GM12878 (cell line): ENCODE data around the gene HTRA3. TPM values are rescaled to one million over a fixed set of nuclear protein-coding genes. Genes with fewer than 3 reads are reported as not detected.
"Not testable (repeated sequence)": the region's sequence is repeated elsewhere in the genome, so short reads cannot be mapped to it uniquely, and the experiment has no call there.

Experiments
- ATAC-seq: fragments of 200-7000 bp; cut with Tn5 transposase; 3 replicates; pipeline ENCODE4 v1.9.1; 2020; ENCODE audit warnings: mild to moderate bottlenecking, moderate library complexity
- BruUV-seq: library from RNA; stranded (reverse); fragments of 400-500 nt; replicated peaks from 2 replicates; lab custom pipeline; 2021; lab: Mats Ljungman, UMichigan
- CTCF ChIA-PET: fragments of 300-600 bp; sonication (Branson Sonifier 250); formaldehyde crosslinking; extraction: SDS; loops from one replicate; lab custom pipeline; 2021; ENCODE audit warnings: inconsistent platforms; lab: Yijun Ruan, JAX
- POLR2A ChIA-PET: fragments of 350-600 bp; formaldehyde crosslinking; extraction: SDS; loops from one replicate; lab custom pipeline; 2021; ENCODE audit warnings: inconsistent platforms; lab: Charles Lee
- RAD21 ChIA-PET: fragments of 300-600 bp; sonication (Branson Sonifier 250); formaldehyde crosslinking; loops from one replicate; lab custom pipeline; 2023; ENCODE audit warnings: antibody characterized with exemption; ENCODE audit not compliant: unreplicated experiment; lab: Charles Lee
- SMC1A ChIA-PET: fragments of 300-600 bp; sonication (Branson Sonifier 250); formaldehyde crosslinking; loops from one replicate; lab custom pipeline; 2023; ENCODE audit not compliant: unreplicated experiment, uncharacterized antibody; lab: Charles Lee
- DNase-seq: peaks from one replicate; pipeline ENCODE4 v3.0.0-alpha.2; 2011; ENCODE audit warnings: low read depth, low spot score
- FAIRE-seq: peaks from 3 replicates; lab custom pipeline; 2011; peaks lifted over from hg19 to GRCh38; lab: Jason Lieb, UNC
- H2AFZ ChIP-seq: 2 replicates; pipeline ENCODE4 v1.6.0; 2011; ENCODE audit warnings: low read depth, low read length, control low read depth; ENCODE audit not compliant: control insufficient read depth
- H3K27ac ChIP-seq: 2 replicates; pipeline ENCODE4 v1.5.1; 2011; ENCODE audit warnings: control low read depth; ENCODE audit not compliant: control insufficient read depth, insufficient read depth
- H3K27me3 ChIP-seq, 2 experiments: replicated peaks in 1 of 2; 2 replicates each; pipeline versions ENCODE4 v1.6.0 to v1.6.1; 2011; ENCODE audit warnings: low read length in 1 of 2; ENCODE audit not compliant: control insufficient read depth in 2 of 2, insufficient read depth in 2 of 2
- H3K36me3 ChIP-seq, 2 experiments: 2 replicates each; pipeline ENCODE4 v1.5.1; 2011; ENCODE audit warnings: low read length in 1 of 2; ENCODE audit not compliant: control insufficient read depth in 2 of 2, insufficient read depth in 2 of 2
- H3K4me1 ChIP-seq: 2 replicates; pipeline ENCODE4 v1.6.1; 2011; ENCODE audit warnings: mild to moderate bottlenecking, low read length, moderate library complexity, mixed read lengths; ENCODE audit not compliant: control insufficient read depth, insufficient read depth
- H3K4me2 ChIP-seq: 2 replicates; pipeline ENCODE4 v1.6.0; 2011; ENCODE audit warnings: control low read depth; ENCODE audit not compliant: control insufficient read depth, insufficient read depth
- H3K4me3 ChIP-seq: fragments of 200-600 bp; sonication (generic); 2 replicates; pipeline ENCODE4 v1.5.1; 2016
- H3K79me2 ChIP-seq: 2 replicates; pipeline ENCODE4 v1.6.0; 2011; ENCODE audit warnings: low read length; ENCODE audit not compliant: control insufficient read depth, insufficient read depth
- H3K9ac ChIP-seq: 2 replicates; pipeline ENCODE4 v1.8.0; 2011; ENCODE audit warnings: low read length, control low read depth, mixed read lengths; ENCODE audit not compliant: control insufficient read depth, insufficient read depth
- H3K9me3 ChIP-seq: replicated peaks from 3 replicates; pipeline ENCODE4 v1.5.1; 2011; ENCODE audit warnings: mild to moderate bottlenecking, low read length; ENCODE audit not compliant: control insufficient read depth, insufficient read depth
- H4K20me1 ChIP-seq: 2 replicates; pipeline ENCODE4 v1.6.0; 2011; ENCODE audit not compliant: control insufficient read depth, insufficient read depth
- CBFB ChIP-seq: IDR thresholded peaks from 2 replicates; pipeline ENCODE4 v1.6.1; 2016; ENCODE audit warnings: antibody characterized with exemption, low read depth
- MXI1 ChIP-seq: fragments of 150-350 bp; IDR thresholded peaks from 2 replicates; pipeline ENCODE4 v1.6.1; 2011; ENCODE audit warnings: low read depth, mild to moderate bottlenecking, inconsistent platforms, low read length, improper control_type of control experiment
- NBN ChIP-seq: fragments of 450-650 bp; IDR thresholded peaks from 2 replicates; pipeline ENCODE4 v1.6.1; 2016
- NRF1 ChIP-seq: conservative IDR thresholded peaks from 2 replicates; pipeline ENCODE4 v1.6.1; 2011; ENCODE audit warnings: mild to moderate bottlenecking, low read depth, low read length, improper control_type of control experiment
- POU2F2 ChIP-seq: IDR thresholded peaks from 3 replicates; pipeline ENCODE4 v1.6.1; 2011; ENCODE audit warnings: low read depth, mild to moderate bottlenecking, low read length, borderline replicate concordance
- RBBP5 ChIP-seq: fragments of 200-600 bp; sonication (generic); conservative IDR thresholded peaks from 2 replicates; pipeline ENCODE4 v1.6.1; 2016
- WRNIP1 ChIP-seq: IDR thresholded peaks from 2 replicates; pipeline ENCODE4 v1.6.1; 2011; ENCODE audit warnings: low read depth, low read length, improper control_type of control experiment, borderline replicate concordance
- whole genome bisulfite sequencing: methylation state at CpG from one replicate; pipeline ENCODE4 v1.1.6; 2016; ENCODE audit warnings: low lambda C conversion rate; ENCODE audit not compliant: insufficient replicate concordance, insufficient coverage; ENCODE audit errors: missing lambda C conversion rate; 5-methylcytosine and 5-hydroxymethylcytosine counted together
- in situ Hi-C: fragments of 300-500 bp; cut with MboI; formaldehyde crosslinking; loops from 9 replicates; pipeline ENCODE4 v1.14.3; 2018; ENCODE audit warnings: mixed read lengths
- intact Hi-C: fragments of 100-400 bp; cut with micrococcal nuclease; formaldehyde crosslinking; loops from one replicate; pipeline ENCODE4 v1.14.2; 2022; ENCODE audit not compliant: unreplicated experiment
- polyA plus RNA-seq, 11 experiments: library from polyadenylated mRNA; depleted of rRNA in 4 of 11; unstranded in 6 of 11; stranded (reverse) in 5 of 11; fragments of >200 nt; fragmentation: Nextera tagmentation in 4 of 11; fragmentation: Illumina TruSeq in 1 of 11; extraction: Ambion mirVana in 4 of 11; extraction: Trizol in 1 of 11; gene quantifications; 1 replicate in 1 of 11; 2 replicates in 10 of 11; pipeline versions ENCODE4 v1.2.1 to v1.2.3, GENCODE V29; 2011 to 2016; ENCODE audit warnings: inconsistent platforms in 2 of 11, missing spikeins in 2 of 11, low read depth in 1 of 11
- total RNA-seq, 4 experiments: library from RNA; depleted of rRNA in 3 of 4; stranded (reverse); fragments of >200 nt in 3 of 4; fragmentation: Illumina TruSeq in 1 of 4; extraction: Trizol in 1 of 4; gene quantifications; 2 replicates each; pipeline versions ENCODE4 v1.2.1 to v1.2.3, GENCODE V29; 2013 to 2021
- TF ChIP-seq, protein P1 (sequence below): fragments of 450-650 bp; IDR thresholded peaks from 2 replicates; pipeline ENCODE4 v1.6.1; 2018; ENCODE audit warnings: borderline replicate concordance, mild to moderate bottlenecking; ENCODE audit not compliant: partially characterized antibody

HTRA3 gene
- total and polyA plus RNA-seq, 10 of the 15 experiments (the other 5 are each of a cell fraction or from before 2014, with no cell fraction given): 0.04 to 1.2 (median 0.08) TPM; not detected in 7

- Histone ChIP-seq H3K9me3 (no peaks in the 10 kb centered on the region; the same call in 2 of the 3 replicates), H3K79me2 (no peaks in the 10 kb centered on the region), H3K9ac (no peak overlapping the region)
- no TSS peak for BruUV-seq
- POLR2A ChIA-PET: no interaction called here
- DNase-seq (no peak), ATAC-seq (no peak)
- intact Hi-C loops: no loop called here
- TF ChIP-seq, protein P1, sequence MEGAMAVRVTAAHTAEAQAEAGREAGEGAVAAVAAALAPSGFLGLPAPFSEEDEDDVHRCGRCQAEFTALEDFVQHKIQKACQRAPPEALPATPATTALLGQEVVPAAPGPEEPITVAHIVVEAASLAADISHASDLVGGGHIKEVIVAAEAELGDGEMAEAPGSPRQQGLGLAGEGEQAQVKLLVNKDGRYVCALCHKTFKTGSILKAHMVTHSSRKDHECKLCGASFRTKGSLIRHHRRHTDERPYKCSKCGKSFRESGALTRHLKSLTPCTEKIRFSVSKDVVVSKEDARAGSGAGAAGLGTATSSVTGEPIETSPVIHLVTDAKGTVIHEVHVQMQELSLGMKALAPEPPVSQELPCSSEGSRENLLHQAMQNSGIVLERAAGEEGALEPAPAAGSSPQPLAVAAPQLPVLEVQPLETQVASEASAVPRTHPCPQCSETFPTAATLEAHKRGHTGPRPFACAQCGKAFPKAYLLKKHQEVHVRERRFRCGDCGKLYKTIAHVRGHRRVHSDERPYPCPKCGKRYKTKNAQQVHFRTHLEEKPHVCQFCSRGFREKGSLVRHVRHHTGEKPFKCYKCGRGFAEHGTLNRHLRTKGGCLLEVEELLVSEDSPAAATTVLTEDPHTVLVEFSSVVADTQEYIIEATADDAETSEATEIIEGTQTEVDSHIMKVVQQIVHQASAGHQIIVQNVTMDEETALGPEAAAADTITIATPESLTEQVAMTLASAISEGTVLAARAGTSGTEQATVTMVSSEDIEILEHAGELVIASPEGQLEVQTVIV: no peak
- TF ChIP-seq NBN (no peak), RBBP5 (no peak), CBFB (no peak), WRNIP1 (no peak), POU2F2 (no peak), MXI1 (no peak), NRF1 (no peak)
- TF ChIP-seq, all 136 proteins: peak for 0
- Histone ChIP-seq H3K36me3 (no peaks in the 10 kb centered on the region), H4K20me1 (no peaks in the 10 kb centered on the region), H3K4me3 (no peak overlapping the region), H2AFZ (no peak overlapping the region), H3K4me2 (no peak overlapping the region), H3K27me3 (no peaks in the 10 kb centered on the region), H3K4me1 (no peaks in the 10 kb centered on the region), H3K27ac (no peak overlapping the region)
- RAD21 ChIA-PET: no interaction called here
- SMC1A ChIA-PET: no interaction called here
- no peak for FAIRE-seq
- in situ Hi-C loops: no loop called here
- WGBS: 38% methylated on average over 8 of the region's 8 CpGs
- CTCF ChIA-PET: no interaction called here
Measured at GRCh38 chr4:8340781-8341241, 71.3 kb downstream of the HTRA3 start.

DNA sequence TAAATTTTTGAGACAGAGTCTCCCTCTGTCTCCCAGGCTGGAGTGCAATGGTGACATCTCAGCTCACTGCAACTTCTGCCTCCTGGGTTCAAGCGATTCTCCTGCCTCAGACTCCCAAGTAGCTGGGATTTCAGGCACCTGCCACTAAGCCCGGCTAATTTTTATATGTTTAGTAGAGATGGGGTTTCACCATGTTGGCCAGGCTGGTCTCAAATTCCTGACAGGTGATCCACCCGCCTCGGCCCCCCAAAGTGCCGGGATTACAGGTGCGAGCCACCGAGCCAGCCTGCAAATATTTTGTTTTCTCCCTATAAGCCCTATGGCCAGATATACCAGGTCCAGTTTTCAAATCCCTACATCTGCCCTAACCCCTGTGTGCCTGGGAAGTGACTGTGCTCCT, 71.7 kb downstream of the HTRA3 start:
- DNase-seq, H2AFZ ChIP-seq, H3K4me1 ChIP-seq, FAIRE-seq, ATAC-seq, H3K36me3 ChIP-seq, intact Hi-C loops, RAD21 ChIA-PET, H3K27ac ChIP-seq, H3K27me3 ChIP-seq, H4K20me1 ChIP-seq, H3K4me2 ChIP-seq, POLR2A ChIA-PET, BruUV-seq, H3K9me3 ChIP-seq, CTCF ChIA-PET, in situ Hi-C loops, H3K4me3 ChIP-seq, SMC1A ChIA-PET, H3K79me2 ChIP-seq, H3K9ac ChIP-seq: not testable (repeated sequence)
- WGBS: 71% methylated on average over 7 of the region's 7 CpGs
